ENCODE measurements around the gene CCL20.

Gene CCL20

GRCh38 chr2:227849906-227850305 lies 36.3 kb downstream of the CCL20 start:
- no peak for TF ChIP-seq CTCF (IDR thresholded peaks at IDR 0.05; ENCODE audit: control insufficient read depth, extremely low read depth, insufficient read depth)
- no peak overlapping the region for H3K4me3 ChIP-seq (ENCODE audit: low read depth, low read length)
- no peak for DNase-seq (ENCODE audit: low read depth)

- no peak for TF ChIP-seq CTCF (IDR thresholded peaks at IDR 0.05; ENCODE audit: control insufficient read depth, extremely low read depth, insufficient read depth)
- H3K4me3 ChIP-seq (ENCODE audit: low read depth, low read length), result no peak overlapping the region
- no peak for DNase-seq (ENCODE audit: low read depth)
Measured at GRCh38 chr2:227853204-227853629, 39.6 kb downstream of the CCL20 start.

DNA sequence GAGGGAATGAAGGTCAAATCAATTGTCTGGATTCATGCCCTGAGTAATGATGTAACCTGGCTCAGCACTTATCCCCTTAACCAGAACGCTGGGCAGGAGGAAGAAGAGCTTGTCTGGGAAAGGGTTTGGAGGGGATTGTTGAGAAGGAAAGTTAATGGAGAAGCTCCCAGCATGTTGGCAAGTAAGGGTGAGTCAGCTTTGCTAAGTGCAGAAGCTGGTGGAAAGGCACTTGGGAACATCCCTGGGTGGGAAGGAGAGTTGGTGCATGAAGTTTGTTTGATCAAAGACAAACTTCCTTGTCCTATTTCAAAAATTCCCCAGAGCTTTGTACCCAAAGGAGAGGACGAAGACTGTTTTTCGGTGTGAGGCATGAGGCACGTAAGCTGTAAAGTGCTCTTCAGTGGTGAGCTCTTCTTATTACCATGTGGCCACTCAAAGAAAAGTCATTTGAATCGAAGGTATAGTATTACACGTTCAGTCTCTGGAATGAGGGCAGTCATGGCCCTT lies 40.2 kb downstream of the CCL20 start:
- no peak for TF ChIP-seq CTCF (IDR thresholded peaks at IDR 0.05; ENCODE audit: control insufficient read depth, extremely low read depth, insufficient read depth)
- H3K4me3 ChIP-seq (ENCODE audit: low read depth, low read length), result no peak overlapping the region
- DNase-seq (ENCODE audit: low read depth), result no peak

DNA sequence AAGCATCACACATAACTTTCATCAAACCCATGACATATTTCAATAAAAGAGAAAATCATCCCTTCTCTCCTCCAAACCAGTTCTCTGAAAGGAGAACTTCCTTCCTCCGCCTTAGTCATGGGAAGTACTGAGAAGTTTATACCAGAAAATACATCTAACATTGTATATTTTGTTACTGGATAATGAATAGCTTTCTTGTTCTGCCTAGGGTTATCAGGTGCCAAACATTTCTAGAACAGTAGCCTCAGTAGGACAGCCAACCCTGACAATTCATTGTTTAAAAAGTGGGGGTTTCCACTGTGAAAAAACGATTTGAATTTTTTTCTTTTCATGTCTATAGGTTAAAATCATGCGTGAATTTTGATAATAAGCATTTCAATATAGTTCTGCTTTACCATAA lies 41.8 kb downstream of the CCL20 start:
- TF ChIP-seq CTCF (IDR thresholded peaks at IDR 0.05; ENCODE audit: control insufficient read depth, extremely low read depth, insufficient read depth), result no peak
- DNase-seq (ENCODE audit: low read depth), result no peak
- H3K4me3 ChIP-seq (ENCODE audit: low read depth, low read length), result no peak overlapping the region

DNA sequence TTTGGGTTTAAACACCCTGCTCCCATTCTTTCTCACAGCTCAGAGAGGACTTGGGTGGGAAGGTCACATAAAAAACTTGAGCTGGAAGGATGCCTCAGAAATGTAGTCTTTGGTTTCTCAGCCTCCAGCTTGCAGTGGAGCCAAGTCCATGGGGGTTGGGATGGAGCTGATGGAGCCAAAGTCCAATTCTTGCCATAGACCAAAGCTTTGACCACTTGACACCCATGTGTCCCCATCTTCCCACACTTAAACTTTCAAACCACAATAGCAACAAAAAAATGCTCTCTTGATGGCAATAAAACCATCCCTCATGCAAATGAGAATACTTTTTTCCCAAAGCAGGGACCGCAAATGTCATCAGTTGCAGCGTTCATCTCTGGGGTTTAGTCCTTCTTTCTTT lies 43.1 kb downstream of the CCL20 start:
- TF ChIP-seq CTCF (IDR thresholded peaks at IDR 0.05; ENCODE audit: control insufficient read depth, extremely low read depth, insufficient read depth), result no peak
- DNase-seq (ENCODE audit: low read depth), result no peak

DNA sequence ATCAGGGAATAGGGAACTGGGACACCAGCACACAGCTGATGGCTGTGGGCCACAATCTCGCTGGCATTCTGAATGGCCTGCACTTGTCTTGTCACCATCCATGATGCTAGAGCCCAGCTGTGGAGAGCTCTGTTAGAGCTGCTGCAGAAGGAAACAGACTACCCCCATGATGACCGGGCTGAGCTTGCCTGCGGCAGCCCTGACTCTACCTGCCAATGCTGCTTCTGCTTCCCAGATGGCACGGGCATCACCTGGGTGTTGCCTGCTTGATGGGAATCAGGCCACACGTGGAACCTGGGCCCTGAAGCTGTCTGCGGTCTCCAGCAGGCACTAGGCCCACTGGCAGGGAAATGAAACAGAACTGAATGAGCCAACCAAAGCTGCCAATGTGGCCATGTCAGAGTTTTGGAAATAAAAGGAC lies 46.6 kb downstream of the CCL20 start:
- H3K4me3 ChIP-seq (ENCODE audit: low read depth, low read length), result no peak overlapping the region
- no peak for DNase-seq (ENCODE audit: low read depth)

More for the DNA sequence above, 43.1 kb downstream of the CCL20 start:
- H3K4me3 ChIP-seq (ENCODE audit: low read depth, low read length), result no peak overlapping the region

More for the DNA sequence above, 46.6 kb downstream of the CCL20 start:
- no peak for TF ChIP-seq CTCF (IDR thresholded peaks at IDR 0.05; ENCODE audit: control insufficient read depth, extremely low read depth, insufficient read depth)
